IMR-90 (cell line): Measurements from ENCODE around the gene ZDHHC12. TPM values are rescaled to one million over a fixed set of nuclear protein-coding genes. Genes with fewer than 3 reads are reported as not detected.

Experiments
- ATAC-seq: fragments of 200-7000 bp; cut with Tn5 transposase; 2 replicates; pipeline ENCODE4 v1.9.1; 2020; ENCODE audit warnings: low read depth, mild to moderate bottlenecking, moderate library complexity
- BruUV-seq: library from RNA; stranded (reverse); fragments of 400-500 nt; replicated peaks from 2 replicates; lab custom pipeline; 2021; lab: Mats Ljungman, UMichigan
- CTCF ChIA-PET: fragments of 300-600 bp; formaldehyde crosslinking; extraction: SDS; loops from one replicate; lab custom pipeline; 2021; ENCODE audit warnings: antibody characterized with exemption; lab: Yijun Ruan, JAX
- POLR2A ChIA-PET: fragments of 300-600 bp; sonication (Branson Sonifier 250); formaldehyde crosslinking; loops from one replicate; lab custom pipeline; 2022; ENCODE audit warnings: antibody characterized with exemption; ENCODE audit not compliant: unreplicated experiment; lab: Charles Lee
- DNase-seq: peaks from one replicate; pipeline ENCODE4 v3.0.0; 2013
- H2AFZ ChIP-seq: replicated peaks from 2 replicates; pipeline ENCODE3; 2013; ENCODE audit warnings: low read length, mild to moderate bottlenecking; ENCODE audit not compliant: poor library complexity
- H2AK5ac ChIP-seq: 2 replicates; pipeline ENCODE4 v1.6.1; 2013; ENCODE audit warnings: low read depth, low read length, inconsistent platforms
- H2AK9ac ChIP-seq: replicated peaks from 2 replicates; pipeline ENCODE3; 2013; ENCODE audit warnings: mild to moderate bottlenecking, low read depth, low read length, moderate library complexity; ENCODE audit not compliant: poor library complexity
- H2BK120ac ChIP-seq: 2 replicates; pipeline ENCODE4 v1.6.1; 2013; ENCODE audit warnings: low read depth, low read length, inconsistent platforms
- H2BK15ac ChIP-seq: 3 replicates; pipeline ENCODE4 v1.6.1; 2013; ENCODE audit warnings: low read depth, low read length, inconsistent platforms
- H2BK20ac ChIP-seq: 2 replicates; pipeline ENCODE4 v1.6.1; 2013; ENCODE audit warnings: low read depth, mild to moderate bottlenecking, inconsistent platforms, low read length, moderate library complexity
- H2BK5ac ChIP-seq: 2 replicates; pipeline ENCODE4 v1.6.1; 2013; ENCODE audit warnings: mild to moderate bottlenecking, low read depth, low read length, inconsistent platforms; ENCODE audit not compliant: poor library complexity, severe bottlenecking
- H3K14ac ChIP-seq: replicated peaks from 2 replicates; pipeline ENCODE4 v1.6.1; 2013; ENCODE audit warnings: low read depth, low read length, inconsistent platforms
- H3K18ac ChIP-seq: 2 replicates; pipeline ENCODE4 v1.6.1; 2013; ENCODE audit warnings: low read depth, low read length, control low read depth
- H3K23ac ChIP-seq: 2 replicates; pipeline ENCODE4 v1.6.1; 2013; ENCODE audit warnings: low read depth, low read length, inconsistent platforms
- H3K27ac ChIP-seq: 2 replicates; pipeline ENCODE4 v1.5.1; 2013; ENCODE audit warnings: mild to moderate bottlenecking, control low read depth, low read length; ENCODE audit not compliant: insufficient read depth
- H3K27me3 ChIP-seq: 2 replicates; pipeline ENCODE4 v1.6.1; 2013; ENCODE audit warnings: low read length; ENCODE audit not compliant: control insufficient read depth, insufficient read depth
- H3K36me3 ChIP-seq: 2 replicates; pipeline ENCODE4 v1.6.1; 2013; ENCODE audit warnings: low read length, mixed read lengths; ENCODE audit not compliant: control insufficient read depth, insufficient read depth
- H3K4ac ChIP-seq: 2 replicates; pipeline ENCODE4 v1.6.1; 2013; ENCODE audit warnings: low read depth, low read length, inconsistent platforms
- H3K4me1 ChIP-seq: 2 replicates; pipeline ENCODE4 v1.6.1; 2013; ENCODE audit warnings: low read length, mixed read lengths; ENCODE audit not compliant: control insufficient read depth, insufficient read depth
- H3K4me2 ChIP-seq: 2 replicates; pipeline ENCODE4 v1.6.1; 2013; ENCODE audit warnings: low read depth, mild to moderate bottlenecking, control low read depth, low read length, moderate library complexity
- H3K4me3 ChIP-seq: 2 replicates; pipeline ENCODE4 v1.5.1; 2013; ENCODE audit warnings: low read depth, mild to moderate bottlenecking, control low read depth, low read length, moderate library complexity; ENCODE audit not compliant: insufficient read depth
- H3K56ac ChIP-seq: 2 replicates; pipeline ENCODE4 v1.6.1; 2013; ENCODE audit warnings: low read length, inconsistent platforms; ENCODE audit not compliant: insufficient read depth; ENCODE audit errors: extremely low read depth
- H3K79me1 ChIP-seq, 2 experiments: 2 replicates each; pipeline ENCODE4 v1.6.1; 2013; ENCODE audit warnings: low read length in 2 of 2, inconsistent platforms in 1 of 2, low read depth in 1 of 2
- H3K9ac ChIP-seq: 2 replicates; pipeline ENCODE4 v1.6.1; 2013; ENCODE audit warnings: low read depth, low read length, control low read depth
- H3K9me1 ChIP-seq: 2 replicates; pipeline ENCODE4 v1.6.1; 2013; ENCODE audit warnings: low read length, inconsistent platforms; ENCODE audit not compliant: insufficient read depth
- H3K9me3 ChIP-seq: 2 replicates; pipeline ENCODE4 v1.6.1; 2013; ENCODE audit warnings: low read length; ENCODE audit not compliant: control insufficient read depth, insufficient read depth
- H4K20me1 ChIP-seq: 2 replicates; pipeline ENCODE4 v1.6.1; 2013; ENCODE audit warnings: low read length, inconsistent platforms; ENCODE audit not compliant: insufficient read depth
- H4K5ac ChIP-seq: 2 replicates; pipeline ENCODE4 v1.6.1; 2013; ENCODE audit warnings: mild to moderate bottlenecking, low read depth, low read length, control low read depth
- H4K8ac ChIP-seq, 2 experiments: 2 replicates each; pipeline ENCODE4 v1.6.1; 2013; ENCODE audit warnings: low read depth in 2 of 2, low read length in 2 of 2, control low read depth in 1 of 2, inconsistent platforms in 1 of 2
- H4K91ac ChIP-seq: 2 replicates; pipeline ENCODE4 v1.6.1; 2013; ENCODE audit warnings: low read depth, low read length, inconsistent platforms; ENCODE audit not compliant: insufficient read depth
- CEBPB ChIP-seq: IDR thresholded peaks from 2 replicates; pipeline ENCODE4 v1.6.1; 2012; ENCODE audit warnings: low read depth, low read length, improper control_type of control experiment
- MAFK ChIP-seq: IDR thresholded peaks from 2 replicates; pipeline ENCODE4 v1.6.1; 2012; ENCODE audit warnings: low read depth, low read length, improper control_type of control experiment
- NFE2L2 ChIP-seq: fragments of 150-350 bp; IDR thresholded peaks from 2 replicates; pipeline ENCODE4 v1.6.1; 2016; ENCODE audit warnings: low read depth, mild to moderate bottlenecking, low read length
- POLR2A ChIP-seq: IDR thresholded peaks from 2 replicates; pipeline ENCODE4 v1.6.1; 2012; ENCODE audit warnings: mild to moderate bottlenecking, low read depth, low read length
- WGBS, 2 experiments: methylation state at CpG; one replicate each; pipeline versions ENCODE4 v1.1.5 to v1.1.7; 2013; ENCODE audit warnings: missing lambda C conversion rate in 2 of 2; ENCODE audit not compliant: insufficient read length in 1 of 2; ENCODE audit errors: extremely low coverage in 2 of 2; 5-methylcytosine and 5-hydroxymethylcytosine counted together
- dilution Hi-C: fragments of 300-500 bp; cut with HindIII; formaldehyde crosslinking; loops from one replicate; pipeline ENCODE4 v1.14.3; 2018; ENCODE audit warnings: low sequenced_read_pairs; ENCODE audit not compliant: unreplicated experiment
- in situ Hi-C: fragments of 300-500 bp; cut with MboI; formaldehyde crosslinking; loops from 3 replicates; pipeline ENCODE4 v1.14.3; 2019; ENCODE audit warnings: low sequenced_read_pairs, inconsistent platforms, mixed read lengths
- intact Hi-C: fragments of 100-400 bp; cut with micrococcal nuclease; formaldehyde crosslinking; loops from 2 replicates; pipeline ENCODE4 v1.10.0; 2022
- polyA plus RNA-seq, 3 experiments: library from polyadenylated mRNA; depleted of rRNA; stranded (reverse); fragments of >200 nt; gene quantifications; 2 replicates each; pipeline ENCODE4 v1.2.3, GENCODE V29; 2012; ENCODE audit warnings: low replicate concordance in 1 of 3
- total RNA-seq: library from RNA; depleted of rRNA; stranded (reverse); fragments of >200 nt; gene quantifications from 2 replicates; pipeline ENCODE4 v1.2.3, GENCODE V29; 2012
- TF ChIP-seq, protein P1 (sequence below): fragments of 150-350 bp; IDR thresholded peaks from 2 replicates; pipeline ENCODE4 v1.6.1; 2017; ENCODE audit warnings: mild to moderate bottlenecking, antibody characterized with exemption, low read length, low read depth

Gene ZDHHC12
- total and polyA plus RNA-seq, 2 of the 4 experiments (the other 2 are of a cell fraction) = 16.7 to 60.7 TPM

DNA sequence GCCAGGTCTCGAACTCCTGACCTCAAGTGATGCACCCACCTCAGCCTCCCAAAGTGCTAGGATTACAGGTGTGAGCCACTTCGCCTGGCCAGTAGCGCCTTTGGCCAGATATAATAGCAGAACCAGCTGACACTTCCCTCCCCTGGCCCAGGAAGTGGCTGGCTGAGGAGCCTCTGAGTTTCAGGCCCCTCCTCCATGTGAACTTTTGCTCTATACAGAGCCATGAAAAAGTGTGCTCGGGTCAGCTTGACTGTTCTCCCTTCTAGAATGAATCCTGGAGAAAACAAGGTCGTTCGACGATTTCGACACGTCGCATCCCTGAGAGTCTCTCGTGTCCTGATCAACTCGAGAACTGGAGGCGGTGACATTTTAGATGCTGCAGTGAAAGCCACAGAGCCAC is 8.6 kb upstream of the ZDHHC12 start:
- BruUV-seq = no TSS peak
- intact Hi-C loops = no loop called here

More for the DNA sequence above, 8.6 kb upstream of the ZDHHC12 start:
- H3K4me1 ChIP-seq = peaks cover 2% of the 10 kb centered on the region; the same call in 1 of the 2 replicates
- H3K4ac ChIP-seq = no peak overlapping the region
- H2BK20ac ChIP-seq = no peak overlapping the region
- no peak overlapping the region for H2AFZ ChIP-seq
- no peak overlapping the region for H2AK9ac ChIP-seq
- H3K9me3 ChIP-seq = no peaks in the 10 kb centered on the region
- peaks cover 26% of the 10 kb centered on the region for H3K36me3 ChIP-seq
- ATAC-seq (no peak), DNase-seq (no peak)
- H3K4me2 ChIP-seq = no peak overlapping the region
- H2BK5ac ChIP-seq = no peak overlapping the region
- H3K27me3 ChIP-seq = no peaks in the 10 kb centered on the region
- no peak overlapping the region for H3K14ac ChIP-seq
- no peaks in the 10 kb centered on the region for H3K79me1 ChIP-seq
- POLR2A ChIA-PET = no interaction called here
- CTCF ChIA-PET = interaction anchor here (0.9 to 1.9 kb wide), 3 partner anchors 8 to 86 kb away, joined by 3 to 6 read pairs (median 5); partner anchors contain the start of genes ENDOG and ZDHHC12
- no peak overlapping the region for H4K91ac ChIP-seq
- in situ Hi-C loops = no loop called here
- H2BK15ac ChIP-seq = no peak overlapping the region
- no peak overlapping the region for H3K18ac ChIP-seq
- 86% methylated on average over 13 of the region's 13 CpGs; no CpG with 5 or more reads in 1 of the 2 experiments for WGBS, 2 experiments
- H3K9ac ChIP-seq = no peak overlapping the region
- H4K20me1 ChIP-seq = no peaks in the 10 kb centered on the region; the same call in 1 of the 2 replicates
- TF ChIP-seq CEBPB (no peak), MAFK (no peak), POLR2A (no peak), NFE2L2 (no peak)
- TF ChIP-seq, protein P1, sequence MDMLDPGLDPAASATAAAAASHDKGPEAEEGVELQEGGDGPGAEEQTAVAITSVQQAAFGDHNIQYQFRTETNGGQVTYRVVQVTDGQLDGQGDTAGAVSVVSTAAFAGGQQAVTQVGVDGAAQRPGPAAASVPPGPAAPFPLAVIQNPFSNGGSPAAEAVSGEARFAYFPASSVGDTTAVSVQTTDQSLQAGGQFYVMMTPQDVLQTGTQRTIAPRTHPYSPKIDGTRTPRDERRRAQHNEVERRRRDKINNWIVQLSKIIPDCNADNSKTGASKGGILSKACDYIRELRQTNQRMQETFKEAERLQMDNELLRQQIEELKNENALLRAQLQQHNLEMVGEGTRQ = no peak
- H2BK120ac ChIP-seq = no peak overlapping the region
- no peak overlapping the region for H3K56ac ChIP-seq
- H3K9me1 ChIP-seq = peaks cover 6% of the 10 kb centered on the region; the same call in 1 of the 2 replicates
- dilution Hi-C loops = no loop called here
- H4K5ac ChIP-seq = no peak overlapping the region
- no peak overlapping the region for H3K27ac ChIP-seq
- no peak overlapping the region for H4K8ac ChIP-seq
- no peak overlapping the region for H3K23ac ChIP-seq
- H2AK5ac ChIP-seq = no peak overlapping the region
- H3K4me3 ChIP-seq = no peak overlapping the region
